Stimulated activated CD4-positive, alpha-beta T cell treated with anti-CD3 and anti-CD28 coated beads, TNF-alpha, amount 100 ng/mL, for 48 hours (primary cell): ENCODE results near the gene RNU1-4.
"Not testable (repeated sequence)": the region's sequence is repeated elsewhere in the genome, so short reads cannot be mapped to it uniquely, and the experiment has no call there.

ENCODE experiments used
- DNase-seq, 3 donors: peaks; one replicate each; pipeline ENCODE4 v3.0.0-alpha.2; 2020; ENCODE audit warnings: low read depth in 3 of 3

The RNU1-4 gene

GRCh38 chr1:16766689-16767256 is 26.5 kb downstream of the RNU1-4 start:
- DNase-seq, result not testable (repeated sequence)

GRCh38 chr1:16770139-16770759 is 29.9 kb downstream of the RNU1-4 start:
- DNase-seq, result not testable (repeated sequence)

GRCh38 chr1:16770896-16771446 is 30.7 kb downstream of the RNU1-4 start:
- not testable (repeated sequence) for DNase-seq

DNA sequence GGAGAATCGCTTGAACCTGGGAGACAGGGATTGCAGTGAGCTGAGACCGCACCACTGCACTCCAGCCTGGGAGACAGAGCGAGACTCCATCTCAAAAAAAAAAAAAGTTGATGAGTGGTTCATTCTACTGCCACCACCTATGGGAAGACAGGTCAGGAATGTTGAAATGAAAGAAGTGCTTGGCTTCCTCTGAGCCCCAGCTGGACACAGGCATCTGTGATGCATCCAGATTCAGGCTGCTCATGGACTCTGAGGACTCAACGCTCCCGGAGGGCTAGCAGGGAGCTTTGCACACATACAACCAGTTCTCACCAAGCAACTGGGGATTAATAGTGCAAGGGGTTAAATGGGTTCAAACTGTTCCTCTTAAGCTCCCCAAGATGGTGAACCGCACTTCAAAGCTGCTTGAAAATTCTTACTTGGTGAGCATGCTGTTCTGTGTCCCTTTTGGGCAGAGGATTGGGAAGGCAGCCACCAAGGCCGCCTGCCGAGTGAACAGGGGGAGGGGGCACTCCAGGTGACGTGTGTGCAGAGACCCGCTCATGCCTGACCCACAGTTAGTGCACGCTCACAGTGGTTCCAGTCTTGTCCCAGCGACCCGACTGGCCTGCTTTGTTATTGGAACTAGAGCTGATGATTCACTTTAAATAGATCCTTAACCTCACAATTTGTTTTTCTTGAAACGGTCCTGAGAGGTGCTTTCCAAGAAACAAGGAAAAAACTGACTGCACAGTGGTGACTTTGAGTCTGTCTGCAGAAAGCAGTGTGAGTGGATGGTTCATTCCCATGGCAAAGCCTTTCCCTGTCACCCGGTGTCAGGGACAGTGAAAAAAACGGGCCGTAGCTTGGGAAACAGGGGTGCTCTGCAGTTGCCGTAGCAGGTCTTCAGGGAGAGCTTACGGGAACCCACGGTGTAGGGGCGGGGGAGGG is 32.2 kb downstream of the RNU1-4 start:
- not testable (repeated sequence) for DNase-seq

DNA sequence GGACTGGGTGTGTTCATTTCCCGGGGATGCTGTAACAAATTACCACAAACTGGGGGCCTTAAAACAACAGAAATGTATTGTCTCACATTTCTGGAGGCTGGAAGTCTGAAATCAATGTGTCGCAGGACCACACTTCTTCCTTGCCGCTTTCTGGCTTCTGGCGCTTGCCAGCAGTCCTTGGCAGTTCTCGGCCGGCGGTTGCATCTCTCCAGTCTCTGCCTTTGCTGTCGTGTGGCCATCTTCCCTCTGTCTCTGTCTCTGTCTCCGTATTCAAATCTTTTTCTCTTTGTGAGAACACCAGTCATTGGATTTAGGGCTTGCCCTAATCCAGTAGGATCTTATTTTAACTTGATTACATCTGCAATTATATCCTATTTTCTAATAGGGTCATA is 32.9 kb downstream of the RNU1-4 start:
- DNase-seq, result not testable (repeated sequence)

- not testable (repeated sequence) for DNase-seq
Measured at GRCh38 chr1:16773723-16774122, 33.4 kb downstream of the RNU1-4 start.

DNA sequence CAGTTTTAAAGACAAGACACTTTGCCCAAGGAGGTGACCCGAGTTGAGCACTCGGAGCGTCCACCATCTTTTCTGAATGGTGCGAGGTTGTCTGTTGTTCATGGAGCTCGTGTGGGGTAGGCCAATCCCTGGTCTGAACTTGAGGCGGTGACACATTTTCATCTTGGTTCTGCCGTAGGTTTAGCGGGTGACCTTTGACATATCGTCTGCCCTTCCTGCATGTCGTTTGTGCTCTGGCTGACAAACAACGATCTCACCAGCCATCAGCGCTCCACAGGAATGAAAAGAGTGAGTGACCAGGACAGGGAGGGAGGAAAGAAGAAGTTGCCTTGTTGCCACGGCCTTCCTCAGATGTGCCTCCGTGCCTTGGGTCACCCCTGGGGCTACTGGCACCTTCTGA is 34.5 kb downstream of the RNU1-4 start:
- DNase-seq, result not testable (repeated sequence)

DNA sequence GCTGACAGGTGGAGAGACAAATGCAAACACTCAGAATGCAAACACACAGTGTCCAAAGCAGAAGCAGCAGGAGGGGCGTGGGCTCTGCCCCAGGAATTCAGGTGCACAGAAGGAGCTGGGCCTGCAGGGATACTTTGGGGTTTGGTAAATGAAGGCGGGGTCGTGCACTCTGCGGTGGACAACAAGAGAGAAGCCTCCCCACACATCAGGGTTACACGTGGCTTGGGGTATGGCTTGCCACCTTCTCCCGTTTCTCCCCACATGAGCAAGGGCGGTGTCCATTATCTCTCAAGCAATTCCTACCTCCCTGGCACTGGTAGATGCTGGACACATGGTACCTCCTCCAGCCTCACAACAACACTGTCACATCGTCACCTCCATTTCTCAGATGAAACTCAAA is 35.0 kb downstream of the RNU1-4 start:
- not testable (repeated sequence) for DNase-seq

DNA sequence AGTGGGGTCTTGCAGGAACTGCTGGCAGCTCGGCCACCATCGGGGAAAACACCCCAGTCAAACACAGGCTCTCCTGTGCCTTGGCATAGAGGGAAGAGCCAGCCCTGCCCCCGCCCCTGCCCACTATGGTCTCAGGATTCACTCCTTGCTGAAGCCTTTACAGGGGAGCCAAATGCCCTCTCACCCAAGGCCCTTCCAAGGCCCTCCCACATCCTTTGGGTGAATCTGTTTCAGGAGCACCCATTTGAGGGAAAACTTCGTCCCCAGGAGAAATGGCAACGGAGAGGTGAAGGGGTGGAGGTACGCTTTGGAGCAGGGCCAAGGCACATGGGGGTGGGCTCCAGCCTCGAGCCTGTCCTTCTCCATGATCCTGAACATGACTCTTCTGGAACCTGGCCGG is 35.9 kb downstream of the RNU1-4 start:
- not testable (repeated sequence) for DNase-seq

GRCh38 chr1:16776835-16777234 is 36.5 kb downstream of the RNU1-4 start:
- not testable (repeated sequence) for DNase-seq

GRCh38 chr1:16777821-16778220 is 37.5 kb downstream of the RNU1-4 start:
- not testable (repeated sequence) for DNase-seq

DNA sequence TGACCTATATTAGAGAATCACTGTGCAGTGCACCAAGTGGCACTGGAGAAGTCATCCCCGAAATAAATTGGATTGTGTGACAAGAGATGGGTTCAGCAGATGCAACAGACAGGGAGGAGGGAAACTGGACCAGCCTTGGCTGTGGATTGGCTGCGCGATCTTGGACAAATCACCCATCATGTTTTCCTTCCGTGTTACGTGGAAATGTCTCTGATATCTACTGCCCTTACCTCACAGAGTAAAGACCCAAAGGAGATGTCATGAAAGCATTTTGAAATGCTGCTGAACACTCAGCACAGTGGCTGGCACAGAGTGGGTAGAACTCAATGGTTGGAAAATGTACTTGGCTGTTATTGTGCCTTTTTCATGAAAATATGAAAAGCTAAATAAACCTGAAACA is 39.2 kb downstream of the RNU1-4 start:
- DNase-seq, result not testable (repeated sequence)

DNA sequence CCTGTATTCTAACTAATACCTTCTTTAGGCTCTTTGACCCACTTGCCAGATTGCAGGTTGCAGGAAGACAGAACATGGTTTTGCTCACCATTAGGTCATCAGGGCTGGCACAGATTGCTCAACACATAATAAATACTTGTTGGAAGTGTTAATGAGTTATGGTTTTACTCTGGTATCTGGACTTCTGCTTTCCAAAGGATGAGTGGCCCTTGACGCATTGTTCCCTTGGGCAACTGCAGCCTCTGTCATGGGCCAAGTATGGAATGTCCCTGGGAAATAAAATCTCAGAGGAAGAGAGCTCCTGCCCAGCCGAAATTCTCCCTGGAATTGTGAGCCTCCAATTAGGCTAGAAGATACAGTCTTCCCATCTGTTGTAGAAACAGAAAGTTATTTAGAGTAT is 40.7 kb downstream of the RNU1-4 start:
- not testable (repeated sequence) for DNase-seq

GRCh38 chr1:16781625-16782024 is 41.3 kb downstream of the RNU1-4 start:
- DNase-seq, result not testable (repeated sequence)

- DNase-seq, result not testable (repeated sequence)
Measured at GRCh38 chr1:16784955-16785354, 44.6 kb downstream of the RNU1-4 start.

DNA sequence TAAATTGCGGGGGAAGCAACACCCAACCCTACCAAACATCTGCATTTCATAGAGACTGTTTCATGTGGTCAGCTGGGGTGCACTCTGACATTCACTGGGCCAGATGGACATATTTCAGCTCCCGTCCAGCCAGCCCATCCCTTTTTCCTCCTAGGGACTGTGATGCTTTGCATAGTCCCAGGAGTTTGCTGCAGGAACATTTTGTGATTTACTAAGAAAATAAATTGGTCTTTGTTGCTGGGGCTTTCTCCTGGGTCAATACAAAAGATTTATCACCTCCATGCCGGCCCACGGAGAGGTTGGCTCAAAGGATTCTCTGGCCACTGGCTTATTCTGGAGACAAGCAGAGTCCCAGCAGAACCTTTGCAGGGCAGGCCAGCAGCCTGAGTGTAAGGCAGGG is 46.0 kb downstream of the RNU1-4 start:
- DNase-seq, result not testable (repeated sequence)

GRCh38 chr1:16787175-16787574 is 46.9 kb downstream of the RNU1-4 start:
- not testable (repeated sequence) for DNase-seq

GRCh38 chr1:16787711-16788110 is 47.4 kb downstream of the RNU1-4 start:
- DNase-seq, result not testable (repeated sequence)
